ENCODE data around the gene PARP8.

DNA sequence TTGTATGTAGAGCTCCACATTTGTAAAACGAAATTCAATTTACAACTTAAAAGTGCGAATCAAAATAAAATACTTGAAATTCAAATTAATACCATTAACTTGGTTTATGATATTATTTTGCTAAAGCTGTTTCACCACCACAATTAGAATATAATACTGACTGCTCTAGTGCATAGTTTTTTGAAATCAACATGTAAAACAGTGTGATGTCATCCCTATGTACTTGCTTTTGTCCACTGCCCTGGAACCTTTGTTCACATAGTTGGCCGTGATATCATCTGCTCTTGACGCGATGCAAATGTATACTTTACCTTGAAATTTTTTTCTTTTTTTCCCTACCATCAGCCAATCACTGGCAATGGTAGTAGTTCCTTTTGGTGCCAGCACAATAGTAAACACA is 125.4 kb downstream of the PARP8 start:
- TF ChIP-seq, protein P1, sequence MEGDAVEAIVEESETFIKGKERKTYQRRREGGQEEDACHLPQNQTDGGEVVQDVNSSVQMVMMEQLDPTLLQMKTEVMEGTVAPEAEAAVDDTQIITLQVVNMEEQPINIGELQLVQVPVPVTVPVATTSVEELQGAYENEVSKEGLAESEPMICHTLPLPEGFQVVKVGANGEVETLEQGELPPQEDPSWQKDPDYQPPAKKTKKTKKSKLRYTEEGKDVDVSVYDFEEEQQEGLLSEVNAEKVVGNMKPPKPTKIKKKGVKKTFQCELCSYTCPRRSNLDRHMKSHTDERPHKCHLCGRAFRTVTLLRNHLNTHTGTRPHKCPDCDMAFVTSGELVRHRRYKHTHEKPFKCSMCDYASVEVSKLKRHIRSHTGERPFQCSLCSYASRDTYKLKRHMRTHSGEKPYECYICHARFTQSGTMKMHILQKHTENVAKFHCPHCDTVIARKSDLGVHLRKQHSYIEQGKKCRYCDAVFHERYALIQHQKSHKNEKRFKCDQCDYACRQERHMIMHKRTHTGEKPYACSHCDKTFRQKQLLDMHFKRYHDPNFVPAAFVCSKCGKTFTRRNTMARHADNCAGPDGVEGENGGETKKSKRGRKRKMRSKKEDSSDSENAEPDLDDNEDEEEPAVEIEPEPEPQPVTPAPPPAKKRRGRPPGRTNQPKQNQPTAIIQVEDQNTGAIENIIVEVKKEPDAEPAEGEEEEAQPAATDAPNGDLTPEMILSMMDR (IDR thresholded peaks at IDR 0.05) = no peak
- no peak for TF ChIP-seq POLR2A (IDR thresholded peaks at IDR 0.05)
